PC-9 (cell line): Measurements from ENCODE around the gene UGT2B15.

Source experiments
- EZH2 ChIP-seq: fragments of 200-600 bp; sonication (generic); IDR thresholded peaks from 2 replicates; pipeline ENCODE4 v1.8.0; 2017; ENCODE audit warnings: antibody characterized with exemption, low read depth
- TF ChIP-seq, protein P1 (sequence below): fragments of 200-600 bp; sonication (generic); conservative IDR thresholded peaks from 2 replicates; pipeline ENCODE4 v1.6.1; 2017; ENCODE audit warnings: mixed run types, antibody characterized with exemption, mild to moderate bottlenecking, moderate library complexity

DNA sequence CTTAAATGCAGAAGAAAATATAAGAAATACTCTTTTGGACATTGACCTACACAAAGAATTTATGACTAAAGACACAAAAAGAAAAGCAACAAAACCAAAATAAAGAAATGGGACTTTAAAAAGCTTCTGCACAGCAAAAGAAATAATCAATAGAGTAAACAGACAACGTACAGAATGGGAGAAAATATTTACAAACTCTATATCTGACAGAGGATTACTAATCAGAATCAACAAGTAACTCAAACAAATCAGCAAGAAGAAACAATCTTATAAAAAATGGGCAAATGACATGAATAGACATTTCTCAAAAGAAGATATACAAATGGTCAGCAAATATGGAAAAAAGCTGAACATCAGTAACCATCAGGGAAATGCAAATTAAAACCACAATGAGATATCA is 56.7 kb downstream of the UGT2B15 start:
- TF ChIP-seq, protein P1, sequence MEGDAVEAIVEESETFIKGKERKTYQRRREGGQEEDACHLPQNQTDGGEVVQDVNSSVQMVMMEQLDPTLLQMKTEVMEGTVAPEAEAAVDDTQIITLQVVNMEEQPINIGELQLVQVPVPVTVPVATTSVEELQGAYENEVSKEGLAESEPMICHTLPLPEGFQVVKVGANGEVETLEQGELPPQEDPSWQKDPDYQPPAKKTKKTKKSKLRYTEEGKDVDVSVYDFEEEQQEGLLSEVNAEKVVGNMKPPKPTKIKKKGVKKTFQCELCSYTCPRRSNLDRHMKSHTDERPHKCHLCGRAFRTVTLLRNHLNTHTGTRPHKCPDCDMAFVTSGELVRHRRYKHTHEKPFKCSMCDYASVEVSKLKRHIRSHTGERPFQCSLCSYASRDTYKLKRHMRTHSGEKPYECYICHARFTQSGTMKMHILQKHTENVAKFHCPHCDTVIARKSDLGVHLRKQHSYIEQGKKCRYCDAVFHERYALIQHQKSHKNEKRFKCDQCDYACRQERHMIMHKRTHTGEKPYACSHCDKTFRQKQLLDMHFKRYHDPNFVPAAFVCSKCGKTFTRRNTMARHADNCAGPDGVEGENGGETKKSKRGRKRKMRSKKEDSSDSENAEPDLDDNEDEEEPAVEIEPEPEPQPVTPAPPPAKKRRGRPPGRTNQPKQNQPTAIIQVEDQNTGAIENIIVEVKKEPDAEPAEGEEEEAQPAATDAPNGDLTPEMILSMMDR = no peak
- no peak for TF ChIP-seq EZH2
